ENCODE results near the gene SEL1L.

SEL1L gene

DNA sequence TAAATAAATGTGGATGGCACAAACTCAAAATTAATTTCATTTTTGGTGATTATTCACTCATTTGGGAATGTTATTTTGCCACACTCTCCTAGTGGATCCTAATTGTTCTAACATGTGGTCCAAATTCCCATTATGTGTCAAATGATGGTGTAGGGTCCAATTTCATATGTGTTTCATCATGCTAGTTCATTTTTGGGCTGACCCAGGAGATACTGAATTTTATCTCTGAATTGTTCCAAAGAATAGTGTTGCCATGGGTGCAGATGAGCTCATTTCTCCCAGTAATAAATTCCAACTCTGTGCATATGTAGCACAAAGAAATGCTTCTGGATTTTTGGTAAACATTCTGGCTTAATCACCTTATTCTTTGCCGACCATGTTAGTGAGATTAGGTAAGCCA, 23.5 kb upstream of the SEL1L start:
- POLR2A ChIA-PET: no interaction called here
- Histone ChIP-seq H3K4me1 (ENCODE audit: control insufficient read depth, insufficient read depth, low read length) (no peaks in the 10 kb centered on the region), H3K4me3 (ENCODE audit: low read depth, low read length) (no peak overlapping the region), H3K9me3 (ENCODE audit: control insufficient read depth, insufficient read depth, low read depth, low read length) (no peaks in the 10 kb centered on the region), H3K36me3 (ENCODE audit: control insufficient read depth in 2 of 2, insufficient read depth in 1 of 2, low read length in 2 of 2) (no peaks in the 10 kb centered on the region), H3K27ac (ENCODE audit: extremely low read depth, low read depth, low read length) (no peak overlapping the region)
- CTCF ChIA-PET: no interaction called here
- TF ChIP-seq ZNF629 (tag by site-specific recombination; IDR thresholded peaks at IDR 0.05) (no peak), ZNF580 (tag by site-specific recombination; IDR thresholded peaks at IDR 0.05) (no peak), ZBTB20 (tag by site-specific recombination; IDR thresholded peaks at IDR 0.05) (no peak), SP2 (tag by site-specific recombination; IDR thresholded peaks at IDR 0.05) (no peak)
- TF ChIP-seq, protein P1, sequence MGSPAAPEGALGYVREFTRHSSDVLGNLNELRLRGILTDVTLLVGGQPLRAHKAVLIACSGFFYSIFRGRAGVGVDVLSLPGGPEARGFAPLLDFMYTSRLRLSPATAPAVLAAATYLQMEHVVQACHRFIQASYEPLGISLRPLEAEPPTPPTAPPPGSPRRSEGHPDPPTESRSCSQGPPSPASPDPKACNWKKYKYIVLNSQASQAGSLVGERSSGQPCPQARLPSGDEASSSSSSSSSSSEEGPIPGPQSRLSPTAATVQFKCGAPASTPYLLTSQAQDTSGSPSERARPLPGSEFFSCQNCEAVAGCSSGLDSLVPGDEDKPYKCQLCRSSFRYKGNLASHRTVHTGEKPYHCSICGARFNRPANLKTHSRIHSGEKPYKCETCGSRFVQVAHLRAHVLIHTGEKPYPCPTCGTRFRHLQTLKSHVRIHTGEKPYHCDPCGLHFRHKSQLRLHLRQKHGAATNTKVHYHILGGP (tag by site-specific recombination; IDR thresholded peaks at IDR 0.05): no peak
- TF ChIP-seq, protein P2, sequence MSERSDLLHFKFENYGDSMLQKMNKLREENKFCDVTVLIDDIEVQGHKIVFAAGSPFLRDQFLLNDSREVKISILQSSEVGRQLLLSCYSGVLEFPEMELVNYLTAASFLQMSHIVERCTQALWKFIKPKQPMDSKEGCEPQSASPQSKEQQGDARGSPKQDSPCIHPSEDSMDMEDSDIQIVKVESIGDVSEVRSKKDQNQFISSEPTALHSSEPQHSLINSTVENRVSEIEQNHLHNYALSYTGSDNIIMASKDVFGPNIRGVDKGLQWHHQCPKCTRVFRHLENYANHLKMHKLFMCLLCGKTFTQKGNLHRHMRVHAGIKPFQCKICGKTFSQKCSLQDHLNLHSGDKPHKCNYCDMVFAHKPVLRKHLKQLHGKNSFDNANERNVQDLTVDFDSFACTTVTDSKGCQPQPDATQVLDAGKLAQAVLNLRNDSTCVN (tag by site-specific recombination; optimal IDR thresholded peaks at IDR 0.05): no peak

GRCh38 chr14:81555684-81556083, 22.0 kb upstream of the SEL1L start:
- ChIA-PET CTCF (interaction anchor here (0.9 kb wide), 1 partner anchor 32 kb away, joined by 5 read pairs; no protein-coding TSS in a partner anchor), POLR2A (no interaction called here)
- Histone ChIP-seq H3K27ac (ENCODE audit: extremely low read depth, low read depth, low read length) (no peak overlapping the region), H3K36me3 (ENCODE audit: control insufficient read depth in 2 of 2, insufficient read depth in 1 of 2, low read length in 2 of 2) (no peaks in the 10 kb centered on the region), H3K4me3 (ENCODE audit: low read depth, low read length) (no peak overlapping the region), H3K4me1 (ENCODE audit: control insufficient read depth, insufficient read depth, low read length) (no peaks in the 10 kb centered on the region), H3K9me3 (ENCODE audit: control insufficient read depth, insufficient read depth, low read depth, low read length) (no peaks in the 10 kb centered on the region)
- TF ChIP-seq ZFP41 (tag by site-specific recombination; IDR thresholded peaks at IDR 0.05; ENCODE audit: borderline replicate concordance) (no peak), ZNF274 (IDR thresholded peaks at IDR 0.05; ENCODE audit: low read length) (no peak), ZNF274 (tag by site-specific recombination; IDR thresholded peaks at IDR 0.05; ENCODE audit: borderline replicate concordance) (no peak), ZNF48 (tag by site-specific recombination; IDR thresholded peaks at IDR 0.05) (no peak), ZFP3 (tag by site-specific recombination; IDR thresholded peaks at IDR 0.05; ENCODE audit: low read depth) (no peak), ZNF433 (tag by site-specific recombination; IDR thresholded peaks at IDR 0.05; ENCODE audit: low read depth) (no peak), KLF10 (tag by site-specific recombination; IDR thresholded peaks at IDR 0.05) (no peak)
- TF ChIP-seq, protein P3, sequence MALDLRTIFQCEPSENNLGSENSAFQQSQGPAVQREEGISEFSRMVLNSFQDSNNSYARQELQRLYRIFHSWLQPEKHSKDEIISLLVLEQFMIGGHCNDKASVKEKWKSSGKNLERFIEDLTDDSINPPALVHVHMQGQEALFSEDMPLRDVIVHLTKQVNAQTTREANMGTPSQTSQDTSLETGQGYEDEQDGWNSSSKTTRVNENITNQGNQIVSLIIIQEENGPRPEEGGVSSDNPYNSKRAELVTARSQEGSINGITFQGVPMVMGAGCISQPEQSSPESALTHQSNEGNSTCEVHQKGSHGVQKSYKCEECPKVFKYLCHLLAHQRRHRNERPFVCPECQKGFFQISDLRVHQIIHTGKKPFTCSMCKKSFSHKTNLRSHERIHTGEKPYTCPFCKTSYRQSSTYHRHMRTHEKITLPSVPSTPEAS (tag by site-specific recombination; IDR thresholded peaks at IDR 0.05): no peak

GRCh38 chr14:81555051-81555450, 21.4 kb upstream of the SEL1L start:
- TF ChIP-seq GFI1B (tag by site-specific recombination; IDR thresholded peaks at IDR 0.05) (no peak), ZXDB (tag by site-specific recombination; IDR thresholded peaks at IDR 0.05) (no peak), ZNF112 (tag by site-specific recombination; IDR thresholded peaks at IDR 0.05) (no peak), ZBTB8A (tag by site-specific recombination; IDR thresholded peaks at IDR 0.05) (no peak), ZNF677 (tag by site-specific recombination; IDR thresholded peaks at IDR 0.05) (no peak), ZFHX2 (tag by site-specific recombination; conservative IDR thresholded peaks at IDR 0.05) (no peak), EGR2 (tag by site-specific recombination; IDR thresholded peaks at IDR 0.05; ENCODE audit: low read depth) (no peak), ZNF558 (tag by site-specific recombination; IDR thresholded peaks at IDR 0.05) (no peak), ZNF248 (tag by site-specific recombination; IDR thresholded peaks at IDR 0.05) (no peak), ZNF561 (tag by site-specific recombination; IDR thresholded peaks at IDR 0.05; ENCODE audit: borderline replicate concordance) (no peak), ZNF426 (tag by site-specific recombination; IDR thresholded peaks at IDR 0.05) (no peak), ZNF335 (tag by site-specific recombination; conservative IDR thresholded peaks at IDR 0.05) (no peak), ZNF292 (tag by site-specific recombination; IDR thresholded peaks at IDR 0.05; ENCODE audit: borderline replicate concordance, low read depth) (no peak), ZNF580 (tag by site-specific recombination; IDR thresholded peaks at IDR 0.05) (no peak), ZNF214 (tag by site-specific recombination; IDR thresholded peaks at IDR 0.05; ENCODE audit: borderline replicate concordance) (no peak)
- H3K27ac ChIP-seq (ENCODE audit: extremely low read depth, low read depth, low read length): no peak overlapping the region
- H3K4me3 ChIP-seq (ENCODE audit: low read depth, low read length): no peak overlapping the region
- no peaks in the 10 kb centered on the region for H3K9me3 ChIP-seq (ENCODE audit: control insufficient read depth, insufficient read depth, low read depth, low read length)
- no peaks in the 10 kb centered on the region for H3K4me1 ChIP-seq (ENCODE audit: control insufficient read depth, insufficient read depth, low read length)
- POLR2A ChIA-PET: no interaction called here
- CTCF ChIA-PET: interaction anchor here (0.9 kb wide), 1 partner anchor 32 kb away, joined by 5 read pairs; no protein-coding TSS in a partner anchor
- no peaks in the 10 kb centered on the region for H3K36me3 ChIP-seq (ENCODE audit: control insufficient read depth in 2 of 2, insufficient read depth in 1 of 2, low read length in 2 of 2)

Data from HEK293 (cell line).